Smooth muscle cell (in vitro differentiated cells): ENCODE measurements around the gene CAB39L. TPM values are rescaled to one million over a fixed set of nuclear protein-coding genes. Genes with fewer than 3 reads are reported as not detected.

Experiments used
- DNase-seq: peaks from one replicate; lab custom pipeline; 2025; ENCODE audit not compliant: unreplicated experiment; lab: John Stamatoyannopoulos, UW
- H2AFZ ChIP-seq: fragments of 200-600 bp; sonication (generic); 2 replicates; pipeline ENCODE4 v1.6.0; 2016; ENCODE audit warnings: antibody characterized with exemption, low read depth, mild to moderate bottlenecking
- H3F3A ChIP-seq: fragments of 200-600 bp; sonication (generic); 2 replicates; pipeline ENCODE4 v1.6.0; 2017; ENCODE audit warnings: antibody characterized with exemption, low read depth
- H3K27ac ChIP-seq: fragments of 200-600 bp; sonication (generic); 2 replicates; pipeline ENCODE4 v1.5.1; 2016; ENCODE audit warnings: low read depth, mild to moderate bottlenecking
- H3K27me3 ChIP-seq: fragments of 200-600 bp; sonication (generic); 2 replicates; pipeline ENCODE4 v1.6.1; 2016; ENCODE audit warnings: low read depth, mild to moderate bottlenecking
- H3K36me3 ChIP-seq: fragments of 200-600 bp; sonication (generic); 2 replicates; pipeline ENCODE4 v1.5.1; 2016; ENCODE audit warnings: low read depth
- H3K4me1 ChIP-seq: fragments of 200-600 bp; sonication (generic); 2 replicates; pipeline ENCODE4 v1.5.1; 2016; ENCODE audit warnings: low read depth
- H3K4me2 ChIP-seq: fragments of 200-600 bp; sonication (generic); 2 replicates; pipeline ENCODE4 v1.6.0; 2016; ENCODE audit warnings: mild to moderate bottlenecking
- H3K4me3 ChIP-seq: fragments of 200-600 bp; sonication (generic); 2 replicates; pipeline ENCODE4 v1.5.1; 2016; ENCODE audit warnings: mild to moderate bottlenecking
- H3K79me2 ChIP-seq: fragments of 200-600 bp; sonication (generic); 2 replicates; pipeline ENCODE4 v1.6.0; 2016; ENCODE audit warnings: low read depth, mild to moderate bottlenecking
- H3K9ac ChIP-seq: fragments of 200-600 bp; sonication (generic); 2 replicates; pipeline ENCODE4 v1.6.0; 2016; ENCODE audit warnings: low read depth
- H3K9me3 ChIP-seq: fragments of 200-600 bp; sonication (generic); replicated peaks from 2 replicates; pipeline ENCODE4 v1.5.1; 2016; ENCODE audit warnings: low read depth
- H4K20me1 ChIP-seq: fragments of 200-600 bp; sonication (generic); 2 replicates; pipeline ENCODE4 v1.6.0; 2016; ENCODE audit warnings: low read depth
- CTCF ChIP-seq: fragments of 200-600 bp; sonication (generic); IDR thresholded peaks from 2 replicates; pipeline ENCODE4 v1.5.1; 2017; ENCODE audit warnings: borderline replicate concordance, mild to moderate bottlenecking, antibody characterized with exemption; ENCODE audit not compliant: insufficient read depth, poor library complexity, severe bottlenecking
- WGBS: methylation state at CpG from one replicate; pipeline ENCODE4 v1.1.7; 2016; ENCODE audit warnings: low lambda C conversion rate; 5-methylcytosine and 5-hydroxymethylcytosine counted together
- polyA plus RNA-seq: library from polyadenylated mRNA; unstranded; fragments of >200 nt; fragmentation: Nextera tagmentation; extraction: Ambion mirVana; gene quantifications from 2 replicates; pipeline ENCODE4 v1.2.1, GENCODE V29; 2016
- total RNA-seq: library from RNA; depleted of rRNA; stranded (reverse); fragments of >200 nt; gene quantifications from 2 replicates; pipeline ENCODE4 v1.2.3, GENCODE V29; 2014

The CAB39L gene
- total and polyA plus RNA-seq, 2 experiments from 2014 or later = 13.2 to 13.8 TPM

- Histone ChIP-seq H4K20me1 (no peaks in the 10 kb centered on the region), H3K79me2 (no peaks in the 10 kb centered on the region), H3K36me3 (no peaks in the 10 kb centered on the region), H3K4me2 (no peak overlapping the region), H3K9ac (no peak overlapping the region), H2AFZ (no peak overlapping the region), H3K27me3 (no peaks in the 10 kb centered on the region), H3K4me1 (no peaks in the 10 kb centered on the region), H3K4me3 (no peak overlapping the region), H3K9me3 (no peaks in the 10 kb centered on the region), H3K27ac (no peak overlapping the region), H3F3A (no peaks in the 10 kb centered on the region)
- no peak for DNase-seq
- 96% methylated on average over 7 of the region's 7 CpGs for WGBS
- no peak for TF ChIP-seq CTCF
Observed at GRCh38 chr13:49476529-49476928, 32.7 kb upstream of the CAB39L start.

- Histone ChIP-seq H3K36me3 (no peaks in the 10 kb centered on the region), H3K9me3 (no peaks in the 10 kb centered on the region), H3K4me3 (no peak overlapping the region), H3K9ac (no peak overlapping the region), H2AFZ (no peak overlapping the region), H3F3A (no peaks in the 10 kb centered on the region), H3K27me3 (no peaks in the 10 kb centered on the region), H3K4me1 (no peaks in the 10 kb centered on the region), H4K20me1 (no peaks in the 10 kb centered on the region), H3K4me2 (no peak overlapping the region), H3K79me2 (no peaks in the 10 kb centered on the region), H3K27ac (no peak overlapping the region)
- no peak for TF ChIP-seq CTCF
- 71% methylated on average over 1 of the region's 1 CpG for WGBS
- no peak for DNase-seq
Observed at GRCh38 chr13:49472186-49472585, 28.3 kb upstream of the CAB39L start.

GRCh38 chr13:49466292-49466838 lies 22.5 kb upstream of the CAB39L start:
- TF ChIP-seq CTCF = no peak
- Histone ChIP-seq H3K4me3 (no peak overlapping the region), H3K9ac (no peak overlapping the region), H3K27me3 (no peaks in the 10 kb centered on the region), H3F3A (no peaks in the 10 kb centered on the region), H3K4me2 (no peak overlapping the region), H2AFZ (no peak overlapping the region), H3K4me1 (no peaks in the 10 kb centered on the region), H3K9me3 (no peaks in the 10 kb centered on the region), H3K36me3 (peaks cover 14% of the 10 kb centered on the region), H4K20me1 (no peaks in the 10 kb centered on the region), H3K79me2 (no peaks in the 10 kb centered on the region), H3K27ac (no peak overlapping the region)
- 91% methylated on average over 5 of the region's 5 CpGs for WGBS
- no peak for DNase-seq

- H3K4me3 ChIP-seq = no peak overlapping the region
- H3K27me3 ChIP-seq = no peaks in the 10 kb centered on the region
- H3K79me2 ChIP-seq = no peaks in the 10 kb centered on the region
- peaks cover 27% of the 10 kb centered on the region for H3K36me3 ChIP-seq
- no peak overlapping the region for H3K9ac ChIP-seq
- DNase-seq = no peak
- WGBS = 97% methylated on average over 4 of the region's 4 CpGs
- no peak overlapping the region for H2AFZ ChIP-seq
- H3F3A ChIP-seq = no peaks in the 10 kb centered on the region
- no peak for TF ChIP-seq CTCF
- no peak overlapping the region for H3K4me2 ChIP-seq
- H3K27ac ChIP-seq = no peak overlapping the region
- H3K4me1 ChIP-seq = no peaks in the 10 kb centered on the region
- no peaks in the 10 kb centered on the region for H3K9me3 ChIP-seq
- no peaks in the 10 kb centered on the region for H4K20me1 ChIP-seq
Observed at GRCh38 chr13:49464621-49465325, 20.9 kb upstream of the CAB39L start.
